Ascending aorta (tissue), 2 donors: ENCODE measurements around the gene FAM186B. TPM values are rescaled to one million over a fixed set of nuclear protein-coding genes. Genes with fewer than 3 reads are reported as not detected.

Experiments used
- DNase-seq, 2 donors: peaks; one replicate each; pipeline ENCODE4 v3.0.0-alpha.2; 2019; ENCODE audit warnings: low spot score in 2 of 2
- H3K27ac ChIP-seq, 2 donors: fragments of 200-600 bp; sonication (generic); one replicate each; pipeline ENCODE4 v1.5.1; 2016 to 2017; ENCODE audit warnings: mild to moderate bottlenecking in 1 of 2
- H3K27me3 ChIP-seq: fragments of 200-600 bp; sonication (generic); one replicate; pipeline ENCODE4 v1.5.1; 2017
- H3K36me3 ChIP-seq, 2 donors: fragments of 200-600 bp; sonication (generic); one replicate each; pipeline ENCODE4 v1.5.1; 2016
- H3K4me1 ChIP-seq, 2 donors: fragments of 200-600 bp; sonication (generic); one replicate each; pipeline ENCODE4 v1.5.1; 2016 to 2017; ENCODE audit warnings: mild to moderate bottlenecking in 1 of 2
- H3K4me3 ChIP-seq, 2 donors: fragments of 200-600 bp; sonication (generic); one replicate each; pipeline ENCODE4 v1.5.1; 2016 to 2017; ENCODE audit warnings: mild to moderate bottlenecking in 1 of 2
- H3K9me3 ChIP-seq, 2 donors: fragments of 200-600 bp; sonication (generic); one replicate each; pipeline ENCODE4 v1.5.1; 2016
- CTCF ChIP-seq, 3 experiments: fragments of 200-600 bp in 2 of 3; fragments of 450-650 bp in 1 of 3; sonication (generic) in 2 of 3; IDR thresholded peaks; one replicate each; pipeline ENCODE4 v1.5.1; 2016 to 2019; ENCODE audit warnings: antibody characterized with exemption in 3 of 3, mild to moderate bottlenecking in 1 of 3, moderate library complexity in 1 of 3
- intact Hi-C: fragments of 100-400 bp; cut with DNase I; formaldehyde crosslinking; loops from one replicate; pipeline ENCODE4 v1.15.1; 2023
- total RNA-seq: library from RNA; depleted of rRNA; stranded (reverse); fragments of >200 nt; gene quantifications from one replicate; pipeline ENCODE4 v1.1.0, GENCODE V29; 2016

FAM186B gene
- total RNA-seq, 1 donor from 2014 or later, result not detected

DNA sequence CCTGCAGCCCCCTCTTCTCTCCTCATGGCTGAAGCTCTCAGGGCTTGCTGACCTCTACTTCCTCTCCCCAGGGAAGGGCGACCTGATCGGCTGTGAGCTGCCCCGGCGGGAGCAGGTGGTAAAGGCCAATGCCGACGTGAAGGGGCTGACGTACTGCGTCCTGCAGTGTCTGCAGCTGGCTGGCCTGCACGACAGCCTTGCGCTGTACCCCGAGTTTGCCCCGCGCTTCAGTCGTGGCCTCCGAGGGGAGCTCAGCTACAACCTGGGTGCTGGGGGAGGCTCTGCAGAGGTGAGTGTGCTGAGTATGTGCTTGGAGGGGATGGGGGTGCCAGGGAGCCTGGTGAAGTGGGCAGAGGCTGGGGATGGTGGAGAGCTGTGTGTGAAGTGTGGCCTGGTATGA is 51.2 kb downstream of the FAM186B start:
- no peak for TF ChIP-seq CTCF (IDR thresholded peaks at IDR 0.05)
- H3K4me3 ChIP-seq, result no peak overlapping the region
- intact Hi-C loops, result no loop called here
- H3K4me1 ChIP-seq, result peaks cover 0 to 2% of the 10 kb centered on the region in 2 donors
- H3K27ac ChIP-seq, result no peak overlapping the region
- no peaks in the 10 kb centered on the region for H3K9me3 ChIP-seq
- peaks cover 14 to 28% of the 10 kb centered on the region in 2 donors for H3K36me3 ChIP-seq
- no peak for DNase-seq
- no peaks in the 10 kb centered on the region for H3K27me3 ChIP-seq

- H3K4me1 ChIP-seq, result peaks cover 2 to 3% of the 10 kb centered on the region in 2 donors
- intact Hi-C loops, result no loop called here
- H3K4me3 ChIP-seq, result no peak overlapping the region
- no peak for TF ChIP-seq CTCF (IDR thresholded peaks at IDR 0.05)
- H3K36me3 ChIP-seq, result peaks cover 8 to 21% of the 10 kb centered on the region in 2 donors
- no peaks in the 10 kb centered on the region for H3K27me3 ChIP-seq
- no peak for DNase-seq
- H3K27ac ChIP-seq, result no peak overlapping the region
- no peaks in the 10 kb centered on the region for H3K9me3 ChIP-seq
Measured at GRCh38 chr12:49553512-49554088, 51.8 kb downstream of the FAM186B start.

DNA sequence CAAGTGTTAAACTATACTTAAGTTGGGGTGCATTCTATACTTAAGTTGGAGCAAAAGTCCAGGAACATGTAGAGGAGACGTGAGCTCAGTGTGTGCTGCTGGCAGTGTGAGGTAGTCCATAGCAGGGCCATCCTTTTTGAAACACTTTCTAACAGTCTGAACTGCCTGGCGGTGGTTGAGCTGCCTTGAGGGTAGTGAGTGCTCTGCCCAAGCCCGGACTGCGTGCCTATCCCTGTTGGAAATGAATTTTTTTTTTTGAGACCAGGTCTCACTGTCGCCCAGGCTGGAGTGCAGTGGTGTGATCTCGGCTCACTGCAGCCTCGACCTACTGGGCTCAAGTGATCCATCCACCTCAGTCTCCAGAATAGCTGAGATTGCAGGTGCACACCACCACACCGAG is 52.5 kb downstream of the FAM186B start:
- Histone ChIP-seq H3K27me3 (no peaks in the 10 kb centered on the region), H3K4me1 (peaks cover 2 to 5% of the 10 kb centered on the region in 2 donors), H3K9me3 (no peaks in the 10 kb centered on the region), H3K36me3 (peaks cover 2 to 14% of the 10 kb centered on the region in 2 donors), H3K27ac (no peak overlapping the region), H3K4me3 (no peak overlapping the region)
- no peak for DNase-seq
- intact Hi-C loops, result no loop called here
- TF ChIP-seq CTCF (IDR thresholded peaks at IDR 0.05), result no peak

- H3K36me3 ChIP-seq, result peaks cover 0 to 10% of the 10 kb centered on the region in 2 donors
- TF ChIP-seq CTCF (IDR thresholded peaks at IDR 0.05), result no peak
- no peaks in the 10 kb centered on the region for H3K27me3 ChIP-seq
- H3K9me3 ChIP-seq, result no peaks in the 10 kb centered on the region
- no peak overlapping the region for H3K27ac ChIP-seq
- H3K4me3 ChIP-seq, result no peak overlapping the region
- no peak for DNase-seq
- intact Hi-C loops, result no loop called here
- H3K4me1 ChIP-seq, result peaks cover 2 to 5% of the 10 kb centered on the region in 2 donors
Measured at GRCh38 chr12:49552425-49552824, 53.0 kb downstream of the FAM186B start.

- intact Hi-C loops, result no loop called here
- TF ChIP-seq CTCF (IDR thresholded peaks at IDR 0.05), result no peak
- Histone ChIP-seq H3K36me3 (peaks cover 0 to 5% of the 10 kb centered on the region in 2 donors), H3K4me3 (no peak overlapping the region), H3K27me3 (no peaks in the 10 kb centered on the region), H3K4me1 (peaks cover 2 to 5% of the 10 kb centered on the region in 2 donors), H3K27ac (no peak overlapping the region), H3K9me3 (no peaks in the 10 kb centered on the region)
- DNase-seq, result no peak
Measured at GRCh38 chr12:49552014-49552413, 53.4 kb downstream of the FAM186B start.
